Upper lobe of left lung (tissue), 6 donors: Measurements from ENCODE around the gene CT45A3. TPM values are rescaled to one million over a fixed set of nuclear protein-coding genes. Genes with fewer than 3 reads are reported as not detected.
"Not testable (repeated sequence)": the region's sequence is repeated elsewhere in the genome, so short reads cannot be mapped to it uniquely, and the experiment has no call there.

Experiments
- ATAC-seq, 2 donors: fragments of 200-7000 bp; cut with Tn5 transposase; one replicate each; pipeline ENCODE4 v1.9.1; 2022; ENCODE audit warnings: mild to moderate bottlenecking in 2 of 2, moderate library complexity in 2 of 2; ENCODE audit not compliant: low FRiP score in 2 of 2
- DNase-seq, 2 donors: peaks; one replicate each; pipeline ENCODE4 v3.0.0-alpha.2; 2019 to 2020
- H3K27ac ChIP-seq, 4 donors: fragments of 200-600 bp; sonication (generic); one replicate each; pipeline ENCODE4 v1.5.1; 2016 to 2019
- H3K27me3 ChIP-seq, 4 donors: fragments of 200-600 bp; sonication (generic); one replicate each; pipeline ENCODE4 v1.5.1; 2017 to 2019
- H3K36me3 ChIP-seq, 4 donors: fragments of 200-600 bp; sonication (generic); one replicate each; pipeline ENCODE4 v1.5.1; 2016 to 2019
- H3K4me1 ChIP-seq, 4 donors: fragments of 200-600 bp; sonication (generic); one replicate each; pipeline ENCODE4 v1.5.1; 2018 to 2019
- H3K4me3 ChIP-seq, 4 donors: fragments of 200-600 bp; sonication (generic); one replicate each; pipeline ENCODE4 v1.5.1; 2017 to 2019; ENCODE audit warnings: mild to moderate bottlenecking in 2 of 4, moderate library complexity in 1 of 4
- H3K9me3 ChIP-seq, 4 donors: fragments of 200-600 bp; sonication (generic); one replicate each; pipeline ENCODE4 v1.5.1; 2018 to 2019
- EP300 ChIP-seq, 4 donors: sonication (generic); formaldehyde crosslinking; IDR thresholded peaks; one replicate each; pipeline ENCODE4 v1.5.1; 2017; ENCODE audit warnings: antibody characterized with exemption in 4 of 4, control low read depth in 2 of 4
- POLR2A ChIP-seq, 4 donors: fragments of 450-650 bp; IDR thresholded peaks; one replicate each; pipeline ENCODE4 v1.5.1; 2016 to 2017; ENCODE audit warnings: antibody characterized with exemption in 4 of 4, mild to moderate bottlenecking in 2 of 4
- POLR2AphosphoS5 ChIP-seq, 2 donors: sonication (generic); formaldehyde crosslinking; IDR thresholded peaks; one replicate each; pipeline ENCODE4 v1.5.1; 2017; ENCODE audit warnings: antibody characterized with exemption in 2 of 2
- WGBS, 2 donors: methylation state at CpG; one replicate each; pipeline ENCODE4 v1.1.5; 2017 to 2018; 5-methylcytosine and 5-hydroxymethylcytosine counted together
- small RNA-seq, 4 donors: library from RNA; depleted of rRNA; stranded (forward); fragments of <200 nt; gene quantifications; one replicate each; pipeline ENCODE3, GENCODE V24; 2016
- total RNA-seq, 6 donors: library from RNA; depleted of rRNA in 4 of 6; stranded (reverse); fragments of >200 nt in 4 of 6; gene quantifications; one replicate each; pipeline versions ENCODE4 v1.1.0 to v1.2.1, GENCODE V29; 2016 to 2021
- TF ChIP-seq, protein P1 (sequence below), 6 experiments: fragments of 450-650 bp in 4 of 6; fragments of 200-600 bp in 2 of 6; sonication (generic) in 2 of 6; IDR thresholded peaks; one replicate each; pipeline ENCODE4 v1.5.1; 2016 to 2019; ENCODE audit warnings: antibody characterized with exemption in 6 of 6
- donor health status: DM: no; HTN: no; CAD: no; lungs with moderate emphysema.
- donor health status: DM: no; HTN: yes; CAD: no; lungs with severe emphysema.

CT45A3 gene
- total RNA-seq, 6 donors from 2014 or later: not detected

DNA sequence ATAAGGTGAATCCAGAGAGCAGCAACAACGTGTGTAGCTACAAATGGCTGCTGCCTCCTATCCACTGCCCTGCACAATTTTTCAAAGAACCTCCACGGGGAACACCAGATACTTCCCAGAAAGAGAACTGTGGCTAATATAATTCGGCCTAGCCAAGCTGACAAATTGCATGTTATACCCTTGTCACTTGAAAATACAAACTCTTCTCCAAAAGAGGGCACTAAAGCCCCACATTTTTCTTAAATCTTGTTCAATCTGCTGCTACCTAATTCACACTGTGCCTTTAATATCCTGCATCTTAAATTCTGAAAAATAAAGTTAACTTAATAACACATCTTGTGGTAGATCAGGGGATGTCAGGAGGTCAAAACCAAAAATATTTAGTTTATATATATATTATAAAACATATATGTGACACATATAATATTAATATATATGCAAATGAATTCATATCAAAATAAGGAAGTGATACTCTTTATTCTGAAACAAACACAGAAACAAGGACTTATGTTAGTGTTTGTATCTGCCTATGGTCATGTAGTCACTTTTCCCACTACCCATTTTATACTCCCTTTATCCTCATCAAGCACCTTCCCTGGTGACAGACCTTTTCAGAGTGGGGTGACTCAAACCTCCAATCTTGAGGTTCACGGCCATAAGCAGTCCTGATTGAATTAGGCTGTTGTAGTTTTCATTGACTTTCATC, 30.5 kb downstream of the CT45A3 start:
- H3K9me3 ChIP-seq: no peaks in the 10 kb centered on the region
- no peaks in the 10 kb centered on the region for H3K4me1 ChIP-seq
- TF ChIP-seq EP300 (IDR thresholded peaks at IDR 0.05) (no peak), POLR2AphosphoS5 (IDR thresholded peaks at IDR 0.05) (no peak), POLR2A (IDR thresholded peaks at IDR 0.05) (no peak)
- TF ChIP-seq, protein P1, sequence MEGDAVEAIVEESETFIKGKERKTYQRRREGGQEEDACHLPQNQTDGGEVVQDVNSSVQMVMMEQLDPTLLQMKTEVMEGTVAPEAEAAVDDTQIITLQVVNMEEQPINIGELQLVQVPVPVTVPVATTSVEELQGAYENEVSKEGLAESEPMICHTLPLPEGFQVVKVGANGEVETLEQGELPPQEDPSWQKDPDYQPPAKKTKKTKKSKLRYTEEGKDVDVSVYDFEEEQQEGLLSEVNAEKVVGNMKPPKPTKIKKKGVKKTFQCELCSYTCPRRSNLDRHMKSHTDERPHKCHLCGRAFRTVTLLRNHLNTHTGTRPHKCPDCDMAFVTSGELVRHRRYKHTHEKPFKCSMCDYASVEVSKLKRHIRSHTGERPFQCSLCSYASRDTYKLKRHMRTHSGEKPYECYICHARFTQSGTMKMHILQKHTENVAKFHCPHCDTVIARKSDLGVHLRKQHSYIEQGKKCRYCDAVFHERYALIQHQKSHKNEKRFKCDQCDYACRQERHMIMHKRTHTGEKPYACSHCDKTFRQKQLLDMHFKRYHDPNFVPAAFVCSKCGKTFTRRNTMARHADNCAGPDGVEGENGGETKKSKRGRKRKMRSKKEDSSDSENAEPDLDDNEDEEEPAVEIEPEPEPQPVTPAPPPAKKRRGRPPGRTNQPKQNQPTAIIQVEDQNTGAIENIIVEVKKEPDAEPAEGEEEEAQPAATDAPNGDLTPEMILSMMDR (IDR thresholded peaks at IDR 0.05): no peak
- DNase-seq (no peak), ATAC-seq (no peak)
- H3K27me3 ChIP-seq: no peaks in the 10 kb centered on the region
- no peak overlapping the region for H3K4me3 ChIP-seq
- no peak overlapping the region for H3K27ac ChIP-seq
- H3K36me3 ChIP-seq: no peaks in the 10 kb centered on the region
- 43 to 44% methylated on average over 3 to 4 of the region's 4 CpGs for WGBS, 2 donors

DNA sequence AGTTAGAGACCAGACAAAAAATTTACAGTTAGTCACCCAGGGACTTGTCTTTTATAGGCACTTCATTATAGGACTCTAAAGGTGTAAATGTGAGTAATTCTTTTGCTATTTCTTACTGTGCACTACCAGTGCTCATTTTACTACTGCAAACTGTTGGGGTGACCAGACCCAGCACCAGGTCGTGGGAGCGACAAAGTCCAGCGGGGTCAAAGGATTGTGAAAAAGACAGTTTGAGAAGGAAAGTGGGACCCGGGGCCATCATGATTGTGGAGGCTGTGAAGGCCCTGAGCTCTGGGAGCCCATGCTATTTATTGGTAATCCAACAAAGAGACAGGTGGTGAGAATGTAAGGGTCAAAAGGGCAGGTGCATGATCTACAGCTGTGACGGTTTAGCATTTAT, 33.3 kb downstream of the CT45A3 start:
- DNase-seq, H3K4me1 ChIP-seq, H3K4me3 ChIP-seq, ATAC-seq, H3K9me3 ChIP-seq, H3K27ac ChIP-seq, H3K36me3 ChIP-seq, H3K27me3 ChIP-seq: not testable (repeated sequence)
- WGBS, 2 donors: 70 to 92% methylated on average over 4 to 5 of the region's 5 CpGs

DNA sequence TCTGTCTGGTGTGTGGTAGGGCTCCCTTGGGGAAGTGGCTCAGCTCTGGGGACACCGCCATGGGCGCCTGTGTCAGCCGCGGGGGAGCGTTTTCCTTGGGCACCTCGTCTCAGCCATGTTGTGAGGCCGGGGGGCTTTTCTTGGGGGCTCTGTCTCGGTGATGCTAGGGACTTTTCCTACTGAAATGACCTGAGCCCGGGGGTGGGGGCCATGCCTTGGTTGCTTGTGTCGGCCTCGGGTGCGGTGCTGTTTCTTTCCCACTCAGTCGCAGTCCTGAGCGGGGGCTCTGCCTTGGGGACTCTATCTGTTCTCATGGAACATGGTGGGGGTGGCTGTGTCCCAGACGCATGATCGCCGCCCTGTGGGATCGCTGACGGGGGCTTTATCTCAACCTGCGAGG, 54.2 kb downstream of the CT45A3 start:
- TF ChIP-seq, protein P1 (IDR thresholded peaks at IDR 0.05): no peak
- TF ChIP-seq POLR2A (IDR thresholded peaks at IDR 0.05): no peak
- TF ChIP-seq POLR2AphosphoS5 (IDR thresholded peaks at IDR 0.05): no peak
- no peak for TF ChIP-seq EP300 (IDR thresholded peaks at IDR 0.05)
- H3K4me3 ChIP-seq: no peak overlapping the region
- no peaks in the 10 kb centered on the region for H3K27me3 ChIP-seq
- no peaks in the 10 kb centered on the region for H3K4me1 ChIP-seq
- 94% methylated on average over 19 of the region's 20 CpGs; no CpG with 5 or more reads in 1 of the 2 donors for WGBS, 2 donors
- ATAC-seq: no peak
- DNase-seq: no peak
- no peak overlapping the region for H3K27ac ChIP-seq
- no peaks in the 10 kb centered on the region for H3K9me3 ChIP-seq
- H3K36me3 ChIP-seq: no peaks in the 10 kb centered on the region

DNA sequence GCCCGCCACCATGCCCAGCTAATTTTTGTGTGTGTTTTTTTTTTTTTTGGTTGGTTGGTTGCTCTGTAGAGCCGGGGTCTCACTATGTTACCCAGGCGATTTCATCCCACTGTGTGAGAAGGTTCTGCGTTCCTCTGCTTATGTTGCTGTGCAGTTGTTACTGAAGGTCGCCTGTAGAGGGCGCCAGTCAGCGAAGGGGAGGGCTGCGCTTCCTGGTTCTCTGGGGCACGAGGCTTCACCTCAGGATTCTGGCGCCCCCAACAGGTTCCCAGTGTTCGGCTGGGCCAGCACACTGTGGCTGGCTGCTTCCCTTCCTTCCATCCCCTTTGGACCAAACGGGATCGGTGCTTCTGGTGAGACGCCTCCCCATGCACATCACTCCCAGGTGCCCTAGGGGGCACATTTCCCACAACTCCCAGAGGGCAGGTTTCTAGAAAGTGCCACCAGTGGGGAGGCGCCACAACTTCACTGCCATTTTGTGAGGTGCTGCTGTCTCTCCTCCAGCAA, 54.8 kb downstream of the CT45A3 start, which contains the start of gene CT45A1:
Gene CT45A1 (plus strand): TSS at position 457 of the 507 bp plus-strand sequence. CDS start 5,302 bp downstream, outside the sequence.
- not testable (repeated sequence) for H3K9me3 ChIP-seq, H3K27ac ChIP-seq, H3K4me1 ChIP-seq, H3K4me3 ChIP-seq, ATAC-seq, H3K36me3 ChIP-seq, H3K27me3 ChIP-seq, DNase-seq
- 71 to 100% methylated on average over 4 to 8 of the region's 15 CpGs for WGBS, 2 donors

Small RNA genes lying within 50 kb of the gene (small RNA-seq; reads per million reads assigned to genes)
- 0 reads per million in 4 donors for gene AC240442.1

Other genes starting within 250 kb of the CT45A3 start
- gene INTS6L, start 247.5 kb downstream of the CT45A3 start, total RNA-seq: 10 to 100 TPM in 2 of 6 donors, 1 to 10 TPM in 4; 3.6 to 21.0 (median 5.7) TPM
- gene CT45A1, start 54.6 kb downstream of the CT45A3 start, total RNA-seq: not detected
- gene CT45A5, start 17.3 kb upstream of the CT45A3 start, total RNA-seq: not detected
- gene CT45A6, start 34.6 kb upstream of the CT45A3 start, total RNA-seq: not detected
- not detected for gene CT45A2, start 51.8 kb upstream of the CT45A3 start, total RNA-seq
- gene CT45A7, start 69.1 kb upstream of the CT45A3 start, total RNA-seq: not detected
- not detected for gene CT45A8, start 86.3 kb upstream of the CT45A3 start, total RNA-seq
- not detected for gene CT45A9, start 103.6 kb upstream of the CT45A3 start, total RNA-seq
- gene CT45A10, start 125.3 kb upstream of the CT45A3 start, total RNA-seq: not detected
- gene SAGE1, start 125.5 kb upstream of the CT45A3 start, total RNA-seq: under 1 TPM in 1 of 6 donors, not detected in 5; 0.10 TPM
- 10 to 100 TPM in 4 of 6 donors, 1 to 10 TPM in 2; 7.2 to 32.2 (median 24.9) TPM for gene MMGT1, start 205.8 kb upstream of the CT45A3 start, total RNA-seq
- gene SLC9A6, start 217.2 kb upstream of the CT45A3 start, total RNA-seq: 10 to 100 TPM in 4 of 6 donors, 1 to 10 TPM in 2; 4.7 to 16.9 (median 11.5) TPM